Colonic mucosa (tissue), 4 donors: ENCODE results near the gene BRD7. TPM values are rescaled to one million over a fixed set of nuclear protein-coding genes. Genes with fewer than 3 reads are reported as not detected.

Experiments
- DNase-seq: peaks from one replicate; pipeline ENCODE4 v3.0.0-alpha.2; 2020
- H3K27ac ChIP-seq: fragments of 200-600 bp; one replicate; pipeline ENCODE4 v1.8.0; 2021
- H3K27me3 ChIP-seq: fragments of 200-600 bp; one replicate; pipeline ENCODE4 v1.8.0; 2021
- H3K36me3 ChIP-seq: fragments of 200-600 bp; one replicate; pipeline ENCODE4 v1.8.0; 2021
- H3K4me1 ChIP-seq: fragments of 200-600 bp; one replicate; pipeline ENCODE4 v1.8.0; 2021; ENCODE audit warnings: mild to moderate bottlenecking
- H3K4me3 ChIP-seq: fragments of 200-600 bp; one replicate; pipeline ENCODE4 v1.8.0; 2021
- H3K9ac ChIP-seq, 2 donors: one replicate each; pipeline ENCODE4 v1.7.0; 2013; ENCODE audit warnings: control low read depth in 2 of 2, low read depth in 2 of 2, low read length in 2 of 2
- H3K9me3 ChIP-seq: fragments of 200-600 bp; one replicate; pipeline ENCODE4 v1.8.0; 2021
- intact Hi-C: fragments of 100-400 bp; cut with DNase I; formaldehyde crosslinking; loops from one replicate; pipeline ENCODE4 v1.14.1; 2022
- total RNA-seq, 2 donors: library from RNA; stranded (reverse); fragmentation: NEBNext Ultra II Directional in 1 of 2; extraction: Animal tissue kit (Norgen Biotek cat#: 25700) in 1 of 2; gene quantifications; one replicate each; pipeline ENCODE4 v1.2.1, GENCODE V29; 2021
- TF ChIP-seq, protein P1 (sequence below): fragments of 200-600 bp; IDR thresholded peaks from one replicate; pipeline ENCODE4 v1.8.0; 2022; ENCODE audit warnings: antibody characterized with exemption, mild to moderate bottlenecking
- donor health status: healthy.
- donor health status: DM: no; HTN: no; CAD: no.
- donor health status: DM: no; HTN: no; CAD: no.

BRD7 gene
- total RNA-seq, 2 donors from 2014 or later: 69.9 to 76.3 TPM

DNA sequence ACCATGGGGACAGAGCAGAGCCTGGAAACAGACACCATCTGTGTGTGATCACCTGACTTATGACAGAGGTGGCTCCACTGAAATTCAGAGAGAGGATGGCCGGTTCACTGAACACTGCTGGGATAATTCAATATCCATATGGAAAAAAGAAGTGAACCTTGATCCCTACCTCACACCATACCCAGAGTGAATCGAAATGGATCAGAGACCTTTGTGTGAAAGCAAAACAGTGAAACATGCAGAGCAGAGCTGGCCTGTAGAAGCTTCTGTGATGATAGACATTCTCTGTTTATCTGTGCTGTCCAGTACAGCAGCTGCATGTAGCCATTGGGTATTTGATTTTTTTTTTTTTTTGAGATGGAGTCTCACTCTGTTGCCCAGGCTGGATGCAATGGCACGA is 82.1 kb downstream of the BRD7 start:
- H3K9me3 ChIP-seq: no peaks in the 10 kb centered on the region
- intact Hi-C loops: no loop called here

DNA sequence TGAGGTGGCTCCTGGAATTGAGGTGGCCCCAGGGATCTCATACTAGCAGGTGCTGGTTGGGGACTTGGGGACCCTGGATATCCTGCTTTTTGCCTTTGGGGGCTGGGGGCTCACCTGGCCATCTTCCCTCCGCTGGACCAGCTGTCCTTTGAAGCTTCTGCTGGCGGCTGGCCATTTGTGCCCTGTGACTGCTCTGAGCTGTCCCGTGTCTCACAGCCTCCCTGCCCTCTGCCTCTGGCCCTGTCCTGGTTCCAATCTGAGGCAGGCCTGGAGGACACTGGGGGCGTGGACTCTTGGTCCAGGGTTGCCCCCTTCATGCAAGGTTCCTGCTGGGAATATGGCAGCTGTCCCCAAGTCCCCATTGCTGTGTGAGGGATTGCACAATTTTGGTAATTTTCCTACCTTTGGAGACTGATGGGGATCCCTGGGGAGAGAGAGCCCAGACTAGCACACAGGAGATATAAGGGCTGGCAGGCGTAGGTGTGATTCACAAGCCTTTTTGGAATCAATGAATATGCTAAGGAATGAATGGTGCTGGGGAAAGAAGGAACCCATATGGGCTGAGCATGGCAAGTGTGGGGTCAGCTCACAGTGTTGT is 83.3 kb downstream of the BRD7 start:
- Histone ChIP-seq H3K36me3 (no peaks in the 10 kb centered on the region), H3K27me3 (no peaks in the 10 kb centered on the region), H3K4me3 (no peak overlapping the region), H3K27ac (no peak overlapping the region), H3K9me3 (no peaks in the 10 kb centered on the region), H3K9ac (no peak overlapping the region), H3K4me1 (peaks cover 12% of the 10 kb centered on the region)
- TF ChIP-seq, protein P1, sequence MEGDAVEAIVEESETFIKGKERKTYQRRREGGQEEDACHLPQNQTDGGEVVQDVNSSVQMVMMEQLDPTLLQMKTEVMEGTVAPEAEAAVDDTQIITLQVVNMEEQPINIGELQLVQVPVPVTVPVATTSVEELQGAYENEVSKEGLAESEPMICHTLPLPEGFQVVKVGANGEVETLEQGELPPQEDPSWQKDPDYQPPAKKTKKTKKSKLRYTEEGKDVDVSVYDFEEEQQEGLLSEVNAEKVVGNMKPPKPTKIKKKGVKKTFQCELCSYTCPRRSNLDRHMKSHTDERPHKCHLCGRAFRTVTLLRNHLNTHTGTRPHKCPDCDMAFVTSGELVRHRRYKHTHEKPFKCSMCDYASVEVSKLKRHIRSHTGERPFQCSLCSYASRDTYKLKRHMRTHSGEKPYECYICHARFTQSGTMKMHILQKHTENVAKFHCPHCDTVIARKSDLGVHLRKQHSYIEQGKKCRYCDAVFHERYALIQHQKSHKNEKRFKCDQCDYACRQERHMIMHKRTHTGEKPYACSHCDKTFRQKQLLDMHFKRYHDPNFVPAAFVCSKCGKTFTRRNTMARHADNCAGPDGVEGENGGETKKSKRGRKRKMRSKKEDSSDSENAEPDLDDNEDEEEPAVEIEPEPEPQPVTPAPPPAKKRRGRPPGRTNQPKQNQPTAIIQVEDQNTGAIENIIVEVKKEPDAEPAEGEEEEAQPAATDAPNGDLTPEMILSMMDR: no peak
- no peak for DNase-seq
- intact Hi-C loops: no loop called here

More for the DNA sequence above, 82.1 kb downstream of the BRD7 start:
- Histone ChIP-seq H3K9ac (no peak overlapping the region), H3K27me3 (no peaks in the 10 kb centered on the region), H3K27ac (no peak overlapping the region), H3K4me1 (peaks cover 7% of the 10 kb centered on the region), H3K4me3 (no peak overlapping the region), H3K36me3 (no peaks in the 10 kb centered on the region)
- no peak for DNase-seq
- TF ChIP-seq, protein P1: no peak

GRCh38 chr16:50284131-50284911 is 84.5 kb downstream of the BRD7 start:
- TF ChIP-seq, protein P1: no peak
- no peak overlapping the region for H3K4me3 ChIP-seq
- no peak overlapping the region for H3K9ac ChIP-seq
- peaks cover 12% of the 10 kb centered on the region for H3K4me1 ChIP-seq
- no peaks in the 10 kb centered on the region for H3K27me3 ChIP-seq
- H3K36me3 ChIP-seq: no peaks in the 10 kb centered on the region
- intact Hi-C loops: no loop called here
- DNase-seq: peak; percentile 46
- H3K27ac ChIP-seq: no peak overlapping the region
- no peaks in the 10 kb centered on the region for H3K9me3 ChIP-seq

- Histone ChIP-seq H3K4me3 (no peak overlapping the region), H3K36me3 (no peaks in the 10 kb centered on the region), H3K9ac (no peak overlapping the region), H3K27me3 (no peaks in the 10 kb centered on the region), H3K27ac (no peak overlapping the region), H3K4me1 (peaks cover 15% of the 10 kb centered on the region), H3K9me3 (no peaks in the 10 kb centered on the region)
- DNase-seq: no peak
- intact Hi-C loops: no loop called here
- TF ChIP-seq, protein P1: no peak
These were observed 85.7 kb downstream of the BRD7 start for GRCh38 chr16:50282955-50283631.

GRCh38 chr16:50282010-50282538 is 86.7 kb downstream of the BRD7 start:
- Histone ChIP-seq H3K27ac (peak overlapping the region; percentile 38), H3K4me3 (no peak overlapping the region)
- intact Hi-C loops: no loop called here

More at GRCh38 chr16:50282010-50282538, 86.7 kb downstream of the BRD7 start:
- no peaks in the 10 kb centered on the region for H3K9me3 ChIP-seq
- no peaks in the 10 kb centered on the region for H3K36me3 ChIP-seq
- TF ChIP-seq, protein P1: no peak
- DNase-seq: peak; percentile 69
- peaks cover 15% of the 10 kb centered on the region for H3K4me1 ChIP-seq
- H3K27me3 ChIP-seq: no peaks in the 10 kb centered on the region
- H3K9ac ChIP-seq: no peak overlapping the region
